Mammary epithelial cell (primary cell): ENCODE results near the gene DNAJA1.

Experiments
- EZH2 ChIP-seq: IDR thresholded peaks from 2 replicates; pipeline ENCODE4 v1.6.1; 2012; ENCODE audit warnings: low read length, inconsistent platforms, borderline replicate concordance
- TF ChIP-seq, protein P1 (sequence below), 2 donors: IDR thresholded peaks in 1 of 2; conservative IDR thresholded peaks in 1 of 2; 2 replicates each; pipeline ENCODE4 v1.5.1; 2011 to 2012; ENCODE audit warnings: inconsistent platforms in 2 of 2, low read length in 2 of 2, mild to moderate bottlenecking in 2 of 2, control low read depth in 1 of 2, low read depth in 1 of 2; ENCODE audit not compliant: insufficient read depth in 1 of 2; ENCODE audit errors: extremely low read depth in 1 of 2

- TF ChIP-seq, protein P1, sequence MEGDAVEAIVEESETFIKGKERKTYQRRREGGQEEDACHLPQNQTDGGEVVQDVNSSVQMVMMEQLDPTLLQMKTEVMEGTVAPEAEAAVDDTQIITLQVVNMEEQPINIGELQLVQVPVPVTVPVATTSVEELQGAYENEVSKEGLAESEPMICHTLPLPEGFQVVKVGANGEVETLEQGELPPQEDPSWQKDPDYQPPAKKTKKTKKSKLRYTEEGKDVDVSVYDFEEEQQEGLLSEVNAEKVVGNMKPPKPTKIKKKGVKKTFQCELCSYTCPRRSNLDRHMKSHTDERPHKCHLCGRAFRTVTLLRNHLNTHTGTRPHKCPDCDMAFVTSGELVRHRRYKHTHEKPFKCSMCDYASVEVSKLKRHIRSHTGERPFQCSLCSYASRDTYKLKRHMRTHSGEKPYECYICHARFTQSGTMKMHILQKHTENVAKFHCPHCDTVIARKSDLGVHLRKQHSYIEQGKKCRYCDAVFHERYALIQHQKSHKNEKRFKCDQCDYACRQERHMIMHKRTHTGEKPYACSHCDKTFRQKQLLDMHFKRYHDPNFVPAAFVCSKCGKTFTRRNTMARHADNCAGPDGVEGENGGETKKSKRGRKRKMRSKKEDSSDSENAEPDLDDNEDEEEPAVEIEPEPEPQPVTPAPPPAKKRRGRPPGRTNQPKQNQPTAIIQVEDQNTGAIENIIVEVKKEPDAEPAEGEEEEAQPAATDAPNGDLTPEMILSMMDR (conservative IDR thresholded peaks at IDR 0.05 in 1 of 2, IDR thresholded peaks at IDR 0.05 in 1 of 2; ENCODE audit: extremely low read depth in 1 of 2, insufficient read depth in 1 of 2, low read depth in 1 of 2, low read length in 2 of 2): no peak
- TF ChIP-seq EZH2: no peak
These were observed 7.2 kb downstream of the DNAJA1 start for GRCh38 chr9:33032292-33032691.
